ENCODE measurements around the gene TBC1D9. TPM values are rescaled to one million over a fixed set of nuclear protein-coding genes. Genes with fewer than 3 reads are reported as not detected.

The TBC1D9 gene
- total and polyA plus RNA-seq, 9 donors, result 13.2 to 28.8 (median 21.4) TPM

DNA sequence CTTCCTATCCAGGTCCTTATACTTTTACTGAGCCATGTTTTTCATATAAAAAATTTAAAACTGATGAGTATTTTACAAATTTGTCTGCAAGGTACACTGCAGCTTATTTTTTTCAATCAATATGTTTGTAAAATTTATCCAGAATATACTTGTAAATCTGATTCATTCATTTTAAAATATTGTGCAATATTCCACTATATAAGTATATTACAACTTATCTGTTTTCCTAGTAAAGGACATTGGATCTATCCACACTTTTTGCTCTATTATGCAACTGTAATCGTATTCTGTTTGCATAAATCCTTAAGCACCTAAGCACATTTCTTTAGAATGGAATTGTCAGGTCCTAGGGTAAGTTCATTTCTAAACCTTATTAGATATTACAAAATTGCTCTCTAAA is 49.5 kb downstream of the TBC1D9 start:
- WGBS, 3 donors, result 94 to 96% (median 94%) methylated on average over 1 of the region's 1 CpG

GRCh38 chr4:140706276-140706625 is 49.9 kb downstream of the TBC1D9 start:
- H3K36me3 ChIP-seq, result no peaks in the 10 kb centered on the region
- no peak for TF ChIP-seq EP300 (IDR thresholded peaks at IDR 0.05)
- TF ChIP-seq, protein P1, sequence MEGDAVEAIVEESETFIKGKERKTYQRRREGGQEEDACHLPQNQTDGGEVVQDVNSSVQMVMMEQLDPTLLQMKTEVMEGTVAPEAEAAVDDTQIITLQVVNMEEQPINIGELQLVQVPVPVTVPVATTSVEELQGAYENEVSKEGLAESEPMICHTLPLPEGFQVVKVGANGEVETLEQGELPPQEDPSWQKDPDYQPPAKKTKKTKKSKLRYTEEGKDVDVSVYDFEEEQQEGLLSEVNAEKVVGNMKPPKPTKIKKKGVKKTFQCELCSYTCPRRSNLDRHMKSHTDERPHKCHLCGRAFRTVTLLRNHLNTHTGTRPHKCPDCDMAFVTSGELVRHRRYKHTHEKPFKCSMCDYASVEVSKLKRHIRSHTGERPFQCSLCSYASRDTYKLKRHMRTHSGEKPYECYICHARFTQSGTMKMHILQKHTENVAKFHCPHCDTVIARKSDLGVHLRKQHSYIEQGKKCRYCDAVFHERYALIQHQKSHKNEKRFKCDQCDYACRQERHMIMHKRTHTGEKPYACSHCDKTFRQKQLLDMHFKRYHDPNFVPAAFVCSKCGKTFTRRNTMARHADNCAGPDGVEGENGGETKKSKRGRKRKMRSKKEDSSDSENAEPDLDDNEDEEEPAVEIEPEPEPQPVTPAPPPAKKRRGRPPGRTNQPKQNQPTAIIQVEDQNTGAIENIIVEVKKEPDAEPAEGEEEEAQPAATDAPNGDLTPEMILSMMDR (IDR thresholded peaks at IDR 0.05), result no peak
- intact Hi-C loops (cut with DNase I), result no loop called here
- no peak overlapping the region for H3K27ac ChIP-seq
- H3K9me3 ChIP-seq, result no peaks in the 10 kb centered on the region
- H3K27me3 ChIP-seq, result no peaks in the 10 kb centered on the region
- peaks cover 20% of the 10 kb centered on the region for H3K4me1 ChIP-seq (ENCODE audit: insufficient read depth)
- no peak for DNase-seq
- 89 to 92% (median 89%) methylated on average over 2 of the region's 2 CpGs for WGBS, 3 donors
- H3K4me3 ChIP-seq, result no peak overlapping the region

More for the DNA sequence above, 49.5 kb downstream of the TBC1D9 start:
- peaks cover 20% of the 10 kb centered on the region for H3K4me1 ChIP-seq (ENCODE audit: insufficient read depth)
- no peak overlapping the region for H3K27ac ChIP-seq
- no peak for DNase-seq
- TF ChIP-seq, protein P1 (IDR thresholded peaks at IDR 0.05), result no peak
- TF ChIP-seq POLR2A (IDR thresholded peaks at IDR 0.05), result no peak
- no peak for TF ChIP-seq EP300 (IDR thresholded peaks at IDR 0.05)
- H3K9me3 ChIP-seq, result no peaks in the 10 kb centered on the region
- H3K27me3 ChIP-seq, result no peaks in the 10 kb centered on the region
- no peaks in the 10 kb centered on the region for H3K36me3 ChIP-seq
- H3K4me3 ChIP-seq, result no peak overlapping the region
- intact Hi-C loops (cut with DNase I), result no loop called here

DNA sequence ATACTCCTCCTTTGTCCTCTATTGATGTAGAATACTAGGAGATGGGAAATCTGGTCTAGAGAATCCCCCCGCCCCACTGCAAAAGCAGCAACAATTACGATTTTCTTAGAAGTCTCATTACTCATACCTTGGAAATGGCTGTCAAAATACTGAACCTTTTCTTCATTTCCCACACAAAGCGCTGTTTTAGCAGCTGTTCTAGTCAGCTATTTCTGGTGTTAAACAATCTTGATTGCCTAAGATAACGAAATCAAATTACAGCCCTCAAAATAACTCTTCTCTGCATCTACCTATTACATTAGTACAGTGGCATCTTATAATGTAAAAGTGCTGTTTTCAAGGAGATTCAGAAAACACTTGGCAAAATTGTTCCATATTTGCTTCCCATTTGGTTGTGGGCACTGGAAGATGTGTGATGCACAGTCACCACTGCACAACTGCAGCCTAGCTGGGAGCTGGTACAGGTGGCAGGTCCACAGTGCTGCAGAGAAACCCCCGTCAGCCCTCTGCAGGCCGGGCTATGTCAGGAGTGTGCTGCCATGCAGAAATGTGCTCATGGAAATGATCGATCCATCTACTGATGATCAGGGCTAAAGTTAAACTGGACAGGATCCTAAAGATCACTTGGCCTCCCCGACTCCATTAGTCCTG is 50.4 kb downstream of the TBC1D9 start:
- H3K4me1 ChIP-seq (ENCODE audit: insufficient read depth), result peaks cover 20% of the 10 kb centered on the region
- no peak for DNase-seq
- TF ChIP-seq, protein P1 (IDR thresholded peaks at IDR 0.05), result no peak
- no peak for TF ChIP-seq POLR2A (IDR thresholded peaks at IDR 0.05)
- no peak for TF ChIP-seq EP300 (IDR thresholded peaks at IDR 0.05)
- H3K4me3 ChIP-seq, result no peak overlapping the region
- H3K27ac ChIP-seq, result no peak overlapping the region
- 92 to 95% (median 93%) methylated on average over 8 of the region's 8 CpGs for WGBS, 3 donors
- no peaks in the 10 kb centered on the region for H3K9me3 ChIP-seq
- intact Hi-C loops (cut with DNase I), result no loop called here
- no peaks in the 10 kb centered on the region for H3K27me3 ChIP-seq
- H3K36me3 ChIP-seq, result no peaks in the 10 kb centered on the region

DNA sequence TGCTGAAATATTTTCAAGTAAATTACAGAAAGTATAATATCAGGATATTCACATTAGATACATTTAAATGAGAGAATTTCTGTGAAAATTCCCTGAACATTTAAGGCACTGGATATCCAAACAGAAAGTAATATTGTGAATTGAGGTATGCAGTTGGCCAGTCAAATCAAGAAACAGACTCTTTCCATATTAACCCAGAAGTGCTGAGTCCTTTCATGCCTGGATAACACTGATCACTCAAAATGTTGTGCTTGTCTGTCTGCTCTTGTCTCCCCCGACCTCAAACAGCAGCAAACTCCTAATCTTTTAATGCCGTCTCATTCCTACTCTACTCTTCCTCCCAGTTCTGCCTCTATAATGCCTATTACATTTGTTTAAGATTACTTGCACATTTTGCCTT is 51.2 kb downstream of the TBC1D9 start:
- H3K4me3 ChIP-seq, result no peak overlapping the region

More for the DNA sequence above, 51.2 kb downstream of the TBC1D9 start:
- DNase-seq, result no peak
- Histone ChIP-seq H3K9me3 (no peaks in the 10 kb centered on the region), H3K27ac (no peak overlapping the region), H3K27me3 (no peaks in the 10 kb centered on the region), H3K4me1 (ENCODE audit: insufficient read depth) (peaks cover 20% of the 10 kb centered on the region), H3K36me3 (no peaks in the 10 kb centered on the region)
- 88 to 89% (median 88%) methylated on average over 2 of the region's 2 CpGs for WGBS, 3 donors
- TF ChIP-seq POLR2A (IDR thresholded peaks at IDR 0.05), result no peak
- no peak for TF ChIP-seq EP300 (IDR thresholded peaks at IDR 0.05)
- TF ChIP-seq, protein P1 (IDR thresholded peaks at IDR 0.05), result no peak
- intact Hi-C loops (cut with DNase I), result no loop called here
